Nephron progenitor cell (in vitro differentiated cells): ENCODE results near the gene MBNL2.

Experiments
- DNase-seq: peaks from one replicate; pipeline ENCODE4 v3.0.0; 2021
- H3K27ac Mint-ChIP-seq: 2 replicates; pipeline ENCODE4 v1.8.0; 2021; ENCODE audit warnings: mild to moderate bottlenecking, moderate library complexity, mixed read lengths
- H3K27me3 Mint-ChIP-seq: 2 replicates; pipeline ENCODE4 v1.8.0; 2021; ENCODE audit warnings: mild to moderate bottlenecking, low read depth, mixed read lengths; ENCODE audit not compliant: poor library complexity
- H3K36me3 Mint-ChIP-seq: 2 replicates; pipeline ENCODE4 v1.8.0; 2021; ENCODE audit warnings: low read depth, mixed read lengths
- H3K4me1 Mint-ChIP-seq: 2 replicates; pipeline ENCODE4 v1.8.0; 2021; ENCODE audit warnings: mixed read lengths
- H3K4me3 Mint-ChIP-seq: 2 replicates; pipeline ENCODE4 v1.8.0; 2021; ENCODE audit warnings: mild to moderate bottlenecking, moderate library complexity, mixed read lengths
- H3K9me3 Mint-ChIP-seq: 2 replicates; pipeline ENCODE4 v1.8.0; 2021; ENCODE audit warnings: mild to moderate bottlenecking, moderate library complexity, mixed read lengths
- TF ChIP-seq, protein P1 (sequence below): fragments of 200-600 bp; sonication (generic); IDR thresholded peaks from 2 replicates; pipeline ENCODE4 v1.5.0; 2021; ENCODE audit warnings: antibody characterized with exemption

Gene MBNL2

DNA sequence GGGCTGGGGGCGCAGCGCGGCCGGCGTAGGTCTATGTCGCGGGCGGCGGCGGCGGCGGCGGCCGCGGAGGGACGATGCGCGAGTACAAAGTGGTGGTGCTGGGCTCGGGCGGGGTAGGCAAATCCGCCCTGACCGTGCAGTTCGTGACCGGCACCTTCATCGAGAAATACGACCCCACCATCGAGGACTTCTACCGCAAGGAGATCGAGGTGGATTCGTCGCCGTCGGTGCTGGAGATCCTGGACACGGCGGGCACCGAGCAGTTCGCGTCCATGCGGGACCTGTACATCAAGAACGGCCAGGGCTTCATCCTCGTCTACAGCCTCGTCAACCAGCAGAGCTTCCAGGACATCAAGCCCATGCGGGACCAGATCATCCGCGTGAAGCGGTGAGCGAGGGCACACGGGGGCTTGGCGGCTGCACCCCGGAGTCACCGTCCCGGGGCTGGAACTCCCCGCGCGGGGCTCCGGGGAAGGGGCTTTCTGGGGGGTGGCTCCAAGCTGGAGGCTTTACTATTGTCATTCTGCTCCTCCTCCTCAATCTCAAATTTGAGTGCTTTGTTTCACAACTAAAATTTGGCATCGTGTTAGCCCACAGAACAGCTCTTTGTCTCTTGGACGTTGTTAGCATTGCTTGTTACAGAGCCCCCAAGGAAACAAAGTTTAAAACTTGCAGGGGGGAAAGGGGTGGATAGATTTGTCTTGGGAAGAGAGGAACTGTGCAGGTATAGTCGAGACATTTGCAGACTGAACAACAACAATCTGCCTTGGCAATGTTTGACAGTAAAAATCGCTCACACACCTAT, 212.5 kb downstream of the MBNL2 start:
- Mint-ChIP-seq H3K4me1 (peaks cover 48% of the 10 kb centered on the region), H3K27ac (peak overlapping the region; percentile 88), H3K27me3 (peaks cover 3% of the 10 kb centered on the region), H3K36me3 (no peaks in the 10 kb centered on the region), H3K4me3 (peak overlapping the region; percentile 97), H3K9me3 (peaks cover 8% of the 10 kb centered on the region)
- DNase-seq = peak; percentile 68
- TF ChIP-seq, protein P1, sequence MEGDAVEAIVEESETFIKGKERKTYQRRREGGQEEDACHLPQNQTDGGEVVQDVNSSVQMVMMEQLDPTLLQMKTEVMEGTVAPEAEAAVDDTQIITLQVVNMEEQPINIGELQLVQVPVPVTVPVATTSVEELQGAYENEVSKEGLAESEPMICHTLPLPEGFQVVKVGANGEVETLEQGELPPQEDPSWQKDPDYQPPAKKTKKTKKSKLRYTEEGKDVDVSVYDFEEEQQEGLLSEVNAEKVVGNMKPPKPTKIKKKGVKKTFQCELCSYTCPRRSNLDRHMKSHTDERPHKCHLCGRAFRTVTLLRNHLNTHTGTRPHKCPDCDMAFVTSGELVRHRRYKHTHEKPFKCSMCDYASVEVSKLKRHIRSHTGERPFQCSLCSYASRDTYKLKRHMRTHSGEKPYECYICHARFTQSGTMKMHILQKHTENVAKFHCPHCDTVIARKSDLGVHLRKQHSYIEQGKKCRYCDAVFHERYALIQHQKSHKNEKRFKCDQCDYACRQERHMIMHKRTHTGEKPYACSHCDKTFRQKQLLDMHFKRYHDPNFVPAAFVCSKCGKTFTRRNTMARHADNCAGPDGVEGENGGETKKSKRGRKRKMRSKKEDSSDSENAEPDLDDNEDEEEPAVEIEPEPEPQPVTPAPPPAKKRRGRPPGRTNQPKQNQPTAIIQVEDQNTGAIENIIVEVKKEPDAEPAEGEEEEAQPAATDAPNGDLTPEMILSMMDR = no peak

- TF ChIP-seq, protein P1 = no peak
- peak overlapping the region; percentile 97 for H3K4me3 Mint-ChIP-seq
- peaks cover 8% of the 10 kb centered on the region for H3K9me3 Mint-ChIP-seq
- peaks cover 3% of the 10 kb centered on the region for H3K27me3 Mint-ChIP-seq
- no peak for DNase-seq
- peaks cover 41% of the 10 kb centered on the region for H3K4me1 Mint-ChIP-seq
- no peak overlapping the region for H3K27ac Mint-ChIP-seq
- no peaks in the 10 kb centered on the region for H3K36me3 Mint-ChIP-seq
Observed at GRCh38 chr13:97435323-97435722, 213.2 kb downstream of the MBNL2 start.

DNA sequence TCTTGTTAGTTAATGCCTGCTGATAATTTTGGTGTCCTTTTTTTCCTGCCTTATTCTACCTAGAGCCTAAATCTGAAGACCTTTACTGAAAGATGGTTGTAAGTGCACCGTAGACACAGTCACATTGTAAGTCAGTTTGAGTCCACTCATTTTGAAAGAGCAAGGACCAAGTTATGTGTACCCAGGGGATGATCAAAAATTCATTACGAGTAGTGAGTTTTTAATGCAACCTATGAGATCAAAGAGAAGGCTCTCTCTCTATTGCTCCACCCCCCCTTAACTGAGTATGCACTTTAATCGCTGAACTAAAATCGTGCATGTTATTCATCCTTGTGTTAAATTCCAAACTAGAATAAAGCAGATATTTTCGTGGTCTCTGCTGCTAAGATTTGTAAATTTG, 213.7 kb downstream of the MBNL2 start:
- no peak overlapping the region for H3K27ac Mint-ChIP-seq

DNA sequence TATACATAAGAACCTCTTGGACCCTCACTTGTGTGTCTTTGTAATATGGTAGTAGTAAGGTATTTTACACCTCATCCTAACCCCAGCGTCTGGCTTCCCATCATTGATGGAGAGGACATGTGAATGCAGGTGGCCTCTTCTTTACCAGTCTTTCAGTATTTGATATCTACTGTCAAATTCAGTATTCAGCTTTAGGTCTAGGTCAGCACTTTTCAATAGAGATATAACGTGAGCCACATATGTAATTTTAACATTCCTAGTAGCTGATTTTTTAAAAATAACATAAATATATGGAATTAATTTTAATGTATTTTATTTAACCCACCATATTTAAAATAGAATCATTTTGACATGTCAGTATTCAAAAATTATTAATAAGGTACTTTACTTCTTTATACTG, 214.7 kb downstream of the MBNL2 start:
- H3K4me3 Mint-ChIP-seq = peak overlapping the region; percentile 97
- no peaks in the 10 kb centered on the region for H3K36me3 Mint-ChIP-seq

More for the DNA sequence above, 213.7 kb downstream of the MBNL2 start:
- no peak for DNase-seq
- H3K36me3 Mint-ChIP-seq = no peaks in the 10 kb centered on the region
- peaks cover 3% of the 10 kb centered on the region for H3K27me3 Mint-ChIP-seq
- H3K4me1 Mint-ChIP-seq = peaks cover 39% of the 10 kb centered on the region
- TF ChIP-seq, protein P1 = no peak
- peaks cover 8% of the 10 kb centered on the region for H3K9me3 Mint-ChIP-seq
- peak overlapping the region; percentile 97 for H3K4me3 Mint-ChIP-seq

GRCh38 chr13:97437729-97438128, 215.6 kb downstream of the MBNL2 start:
- TF ChIP-seq, protein P1 = no peak
- DNase-seq = no peak
- H3K4me1 Mint-ChIP-seq = peaks cover 21% of the 10 kb centered on the region
- H3K4me3 Mint-ChIP-seq = no peak overlapping the region
- peaks cover 5% of the 10 kb centered on the region for H3K36me3 Mint-ChIP-seq
- H3K27me3 Mint-ChIP-seq = no peaks in the 10 kb centered on the region
- no peak overlapping the region for H3K27ac Mint-ChIP-seq
- H3K9me3 Mint-ChIP-seq = peaks cover 2% of the 10 kb centered on the region

More for the DNA sequence above, 214.7 kb downstream of the MBNL2 start:
- Mint-ChIP-seq H3K9me3 (peaks cover 8% of the 10 kb centered on the region), H3K27ac (no peak overlapping the region), H3K27me3 (peaks cover 3% of the 10 kb centered on the region), H3K4me1 (peaks cover 30% of the 10 kb centered on the region)
- TF ChIP-seq, protein P1 = no peak
- DNase-seq = no peak
